Common myeloid progenitor, CD34-positive (primary cell): ENCODE results near the gene SEC16B.

Experiments
- CTCF ChIA-PET: fragments of 350-600 bp; sonication (Branson Sonifier 250); formaldehyde crosslinking; loops from one replicate; lab custom pipeline; 2021; ENCODE audit warnings: antibody characterized with exemption; lab: Charles Lee
- POLR2A ChIA-PET: fragments of 350-600 bp; sonication (Branson Sonifier 250); formaldehyde crosslinking; loops from one replicate; lab custom pipeline; 2021; ENCODE audit warnings: antibody characterized with exemption; lab: Charles Lee
- DNase-seq, 3 donors: peaks; one replicate each; pipeline versions ENCODE4 v3.0.0 to v3.0.0-alpha.2; 2013
- H3K27ac ChIP-seq, 2 experiments: 1 replicate in 1 of 2; 2 replicates in 1 of 2; pipeline ENCODE4 v1.7.0; 2013; ENCODE audit warnings: inconsistent platforms in 2 of 2, low read length in 2 of 2, mild to moderate bottlenecking in 2 of 2, low read depth in 1 of 2, moderate library complexity in 1 of 2; ENCODE audit not compliant: severe bottlenecking in 2 of 2, insufficient read depth in 1 of 2, poor library complexity in 1 of 2
- H3K27me3 ChIP-seq, 5 experiments: replicated peaks in 2 of 5; 1 replicate in 3 of 5; 2 replicates in 2 of 5; pipeline versions ENCODE4 v1.6.1 to v1.7.0; 2013; ENCODE audit warnings: low read length in 4 of 5, mild to moderate bottlenecking in 2 of 5, moderate library complexity in 2 of 5, inconsistent platforms in 1 of 5; ENCODE audit not compliant: insufficient read depth in 5 of 5, control insufficient read depth in 4 of 5
- H3K36me3 ChIP-seq, 4 experiments: 1 replicate in 2 of 4; 2 replicates in 2 of 4; pipeline versions ENCODE4 v1.6.1 to v1.7.0; 2013; ENCODE audit warnings: low read length in 3 of 4, control low read depth in 1 of 4, mild to moderate bottlenecking in 1 of 4; ENCODE audit not compliant: control insufficient read depth in 4 of 4, insufficient read depth in 4 of 4
- H3K4me1 ChIP-seq, 4 experiments: 1 replicate in 3 of 4; 2 replicates in 1 of 4; pipeline versions ENCODE4 v1.6.1 to v1.7.1; 2013; ENCODE audit warnings: low read length in 3 of 4, mild to moderate bottlenecking in 3 of 4, control low read depth in 1 of 4, inconsistent platforms in 1 of 4, moderate library complexity in 1 of 4; ENCODE audit not compliant: control insufficient read depth in 4 of 4, insufficient read depth in 4 of 4; ENCODE audit errors: control extremely low read depth in 1 of 4
- H3K4me3 ChIP-seq, 7 experiments: 1 replicate in 4 of 7; 2 replicates in 3 of 7; pipeline versions ENCODE4 v1.5.1 to v1.7.0; 2013; ENCODE audit warnings: mild to moderate bottlenecking in 7 of 7, low read length in 6 of 7, moderate library complexity in 6 of 7, inconsistent platforms in 2 of 7, low read depth in 2 of 7, control low read depth in 1 of 7; ENCODE audit not compliant: insufficient read depth in 4 of 7, control insufficient read depth in 1 of 7; ENCODE audit errors: extremely low read depth in 1 of 7
- H3K9me3 ChIP-seq, 5 experiments: 1 replicate in 4 of 5; 2 replicates in 1 of 5; pipeline versions ENCODE4 v1.6.1 to v1.7.1; 2013; ENCODE audit warnings: low read length in 4 of 5, mild to moderate bottlenecking in 2 of 5, inconsistent platforms in 1 of 5, low read depth in 1 of 5, moderate library complexity in 1 of 5; ENCODE audit not compliant: control insufficient read depth in 4 of 5, insufficient read depth in 2 of 5; ENCODE audit errors: control extremely low read depth in 1 of 5
- WGBS: methylation state at CpG from one replicate; pipeline ENCODE4 v1.1.5; 2013; ENCODE audit not compliant: insufficient coverage; 5-methylcytosine and 5-hydroxymethylcytosine counted together

Gene SEC16B

GRCh38 chr1:177966199-177966598, 3.7 kb downstream of the SEC16B start:
- Histone ChIP-seq H3K27ac (no peak overlapping the region), H3K9me3 (no peaks in the 10 kb centered on the region), H3K4me3 (no peak overlapping the region), H3K27me3 (no peaks in the 10 kb centered on the region), H3K4me1 (no peaks in the 10 kb centered on the region), H3K36me3 (no peaks in the 10 kb centered on the region)
- ChIA-PET CTCF (no interaction called here), POLR2A (no interaction called here)
- DNase-seq: no peak
- WGBS: no CpG with 5 or more reads among the region's 2 CpGs

- no CpG with 5 or more reads among the region's 4 CpGs for WGBS
- Histone ChIP-seq H3K9me3 (no peaks in the 10 kb centered on the region), H3K4me3 (no peak overlapping the region), H3K27me3 (no peaks in the 10 kb centered on the region), H3K36me3 (no peaks in the 10 kb centered on the region), H3K27ac (no peak overlapping the region), H3K4me1 (no peaks in the 10 kb centered on the region)
- ChIA-PET POLR2A (no interaction called here), CTCF (interaction anchor here (0.6 kb wide), 1 partner anchor 21 kb away, joined by 3 read pairs; no protein-coding TSS in a partner anchor)
- no peak for DNase-seq
Measured at GRCh38 chr1:177965293-177965692, 4.6 kb downstream of the SEC16B start.

- 86% methylated on average over 2 of the region's 5 CpGs for WGBS
- no peaks in the 10 kb centered on the region for H3K36me3 ChIP-seq
- H3K9me3 ChIP-seq: no peaks in the 10 kb centered on the region
- H3K27me3 ChIP-seq: no peaks in the 10 kb centered on the region
- H3K27ac ChIP-seq: no peak overlapping the region
- CTCF ChIA-PET: no interaction called here
- H3K4me1 ChIP-seq: no peaks in the 10 kb centered on the region
- POLR2A ChIA-PET: no interaction called here
- H3K4me3 ChIP-seq: no peak overlapping the region
- no peak for DNase-seq
Measured at GRCh38 chr1:177964336-177964735, 5.5 kb downstream of the SEC16B start.

GRCh38 chr1:177960939-177961622, 8.8 kb downstream of the SEC16B start:
- DNase-seq: no peak
- Histone ChIP-seq H3K4me3 (no peak overlapping the region), H3K4me1 (no peaks in the 10 kb centered on the region), H3K9me3 (no peaks in the 10 kb centered on the region), H3K27me3 (no peaks in the 10 kb centered on the region), H3K27ac (no peak overlapping the region), H3K36me3 (no peaks in the 10 kb centered on the region)
- ChIA-PET CTCF (no interaction called here), POLR2A (no interaction called here)
- 67% methylated on average over 3 of the region's 3 CpGs for WGBS

GRCh38 chr1:177959811-177960515, 9.9 kb downstream of the SEC16B start:
- Histone ChIP-seq H3K27me3 (no peaks in the 10 kb centered on the region), H3K4me1 (no peaks in the 10 kb centered on the region), H3K9me3 (no peaks in the 10 kb centered on the region), H3K27ac (no peak overlapping the region), H3K4me3 (no peak overlapping the region), H3K36me3 (no peaks in the 10 kb centered on the region)
- ChIA-PET POLR2A (no interaction called here), CTCF (interaction anchor here (1.7 kb wide), 1 partner anchor 12 kb away, joined by 8 read pairs; no protein-coding TSS in a partner anchor)
- WGBS: 85% methylated on average over 3 of the region's 5 CpGs
- DNase-seq: peak in 1 of 3 donors; percentile 8

GRCh38 chr1:177958092-177958491, 11.8 kb downstream of the SEC16B start:
- no peak for DNase-seq
- H3K36me3 ChIP-seq: no peaks in the 10 kb centered on the region
- H3K27ac ChIP-seq: no peak overlapping the region
- WGBS: 100% methylated on average over 5 of the region's 7 CpGs
- H3K27me3 ChIP-seq: no peaks in the 10 kb centered on the region
- ChIA-PET CTCF (interaction anchor here (1.5 to 1.7 kb wide), 3 partner anchors 10 to 342 kb away, joined by 3 to 8 read pairs (median 4); no protein-coding TSS in a partner anchor), POLR2A (no interaction called here)
- no peak overlapping the region for H3K4me3 ChIP-seq
- H3K4me1 ChIP-seq: no peaks in the 10 kb centered on the region
- H3K9me3 ChIP-seq: no peaks in the 10 kb centered on the region

GRCh38 chr1:177954076-177954475, 15.8 kb downstream of the SEC16B start:
- 100% methylated on average over 2 of the region's 2 CpGs for WGBS
- no peaks in the 10 kb centered on the region for H3K4me1 ChIP-seq
- no peak overlapping the region for H3K27ac ChIP-seq
- ChIA-PET POLR2A (no interaction called here), CTCF (interaction anchor here (1.2 kb wide), 1 partner anchor 9 kb away, joined by 4 read pairs; no protein-coding TSS in a partner anchor)
- DNase-seq: no peak
- H3K27me3 ChIP-seq: no peaks in the 10 kb centered on the region
- no peaks in the 10 kb centered on the region for H3K9me3 ChIP-seq
- no peaks in the 10 kb centered on the region for H3K36me3 ChIP-seq
- H3K4me3 ChIP-seq: no peak overlapping the region
